Kidney epithelial cell (primary cell): ENCODE data around the gene SRGAP1. TPM values are rescaled to one million over a fixed set of nuclear protein-coding genes. Genes with fewer than 3 reads are reported as not detected.

Source experiments
- DNase-seq: peaks from one replicate; pipeline ENCODE4 v3.0.0-alpha.2; 2010; ENCODE audit warnings: low read depth
- H3K27me3 ChIP-seq: 2 replicates; pipeline ENCODE4 v1.6.0; 2011; ENCODE audit warnings: low read length; ENCODE audit not compliant: control insufficient read depth, insufficient read depth
- H3K36me3 ChIP-seq: 2 replicates; pipeline ENCODE4 v1.5.1; 2011; ENCODE audit warnings: low read length; ENCODE audit not compliant: control insufficient read depth, insufficient read depth
- H3K4me3 ChIP-seq: 2 replicates; pipeline ENCODE4 v1.5.1; 2011; ENCODE audit warnings: low read depth, mild to moderate bottlenecking, control low read depth, low read length
- CTCF ChIP-seq: IDR thresholded peaks from 2 replicates; pipeline ENCODE4 v1.5.1; 2011; ENCODE audit warnings: mild to moderate bottlenecking, moderate library complexity, low read length, control low read depth, inconsistent platforms; ENCODE audit not compliant: insufficient read depth, poor library complexity, severe bottlenecking
- total RNA-seq: library from RNA; depleted of rRNA; stranded (reverse); fragments of >200 nt; gene quantifications from 2 replicates; pipeline ENCODE4 v1.2.3, GENCODE V29; 2015

SRGAP1 gene
- total RNA-seq, 1 donor from 2014 or later = 28.9 TPM

- no peak for TF ChIP-seq CTCF
- DNase-seq = no peak
These were observed 30.2 kb upstream of the SRGAP1 start for GRCh38 chr12:63814146-63814772.

GRCh38 chr12:63815482-63815852, 29.0 kb upstream of the SRGAP1 start:
- no peak for TF ChIP-seq CTCF
- DNase-seq = no peak
- H3K27me3 ChIP-seq = no peaks in the 10 kb centered on the region
- H3K4me3 ChIP-seq = no peak overlapping the region
- H3K36me3 ChIP-seq = no peaks in the 10 kb centered on the region

More at GRCh38 chr12:63814146-63814772, 30.2 kb upstream of the SRGAP1 start:
- Histone ChIP-seq H3K36me3 (no peaks in the 10 kb centered on the region), H3K4me3 (no peak overlapping the region), H3K27me3 (no peaks in the 10 kb centered on the region)

GRCh38 chr12:63816031-63816430, 28.5 kb upstream of the SRGAP1 start:
- Histone ChIP-seq H3K36me3 (no peaks in the 10 kb centered on the region), H3K27me3 (no peaks in the 10 kb centered on the region), H3K4me3 (no peak overlapping the region)
- TF ChIP-seq CTCF = no peak
- DNase-seq = no peak

GRCh38 chr12:63820427-63820826, 24.1 kb upstream of the SRGAP1 start:
- no peaks in the 10 kb centered on the region for H3K36me3 ChIP-seq
- no peak for DNase-seq
- no peak overlapping the region for H3K4me3 ChIP-seq
- no peak for TF ChIP-seq CTCF
- no peaks in the 10 kb centered on the region for H3K27me3 ChIP-seq

GRCh38 chr12:63821781-63822251, 22.7 kb upstream of the SRGAP1 start:
- DNase-seq = no peak
- H3K36me3 ChIP-seq = no peaks in the 10 kb centered on the region
- no peak for TF ChIP-seq CTCF
- peak overlapping the region; percentile 47 for H3K4me3 ChIP-seq
- H3K27me3 ChIP-seq = no peaks in the 10 kb centered on the region

- Histone ChIP-seq H3K27me3 (no peaks in the 10 kb centered on the region), H3K36me3 (no peaks in the 10 kb centered on the region), H3K4me3 (no peak overlapping the region)
- DNase-seq = no peak
- no peak for TF ChIP-seq CTCF
These were observed 22.1 kb upstream of the SRGAP1 start for GRCh38 chr12:63822352-63822751.
